DND-41 (cell line): ENCODE data around the gene ATXN1.

ENCODE experiments used
- ATAC-seq: fragments of 200-7000 bp; cut with Tn5 transposase; 3 replicates; pipeline ENCODE4 v1.9.1; 2021; ENCODE audit warnings: low read depth; ENCODE audit not compliant: insufficient read depth
- DNase-seq: peaks from one replicate; pipeline ENCODE4 v3.0.0-alpha.2; 2020
- H2AFZ ChIP-seq: 2 replicates; pipeline ENCODE4 v1.6.0; 2012; ENCODE audit warnings: low read depth, low read length
- H3K27ac ChIP-seq: 2 replicates; pipeline ENCODE4 v1.5.1; 2012; ENCODE audit warnings: low read length, inconsistent platforms
- H3K27me3 ChIP-seq: fragments of 200-600 bp; sonication (generic); 2 replicates; pipeline ENCODE4 v1.6.0; 2012; ENCODE audit warnings: low read length, mild to moderate bottlenecking, inconsistent platforms; ENCODE audit not compliant: insufficient read depth, poor library complexity
- H3K36me3 ChIP-seq: 2 replicates; pipeline ENCODE4 v1.5.1; 2012; ENCODE audit warnings: low read length, inconsistent platforms; ENCODE audit not compliant: insufficient read depth
- H3K4me1 ChIP-seq: 2 replicates; pipeline ENCODE4 v1.5.1; 2012; ENCODE audit warnings: mild to moderate bottlenecking, low read length; ENCODE audit not compliant: insufficient read depth
- H3K4me2 ChIP-seq: 2 replicates; pipeline ENCODE4 v1.6.0; 2012; ENCODE audit warnings: mild to moderate bottlenecking, moderate library complexity, low read length, inconsistent platforms; ENCODE audit not compliant: insufficient read depth
- H3K4me3 ChIP-seq, 2 experiments: fragments of 200-600 bp in 1 of 2; shearing (Covaris generic) in 1 of 2; 2 replicates each; pipeline ENCODE4 v1.5.1; 2012 to 2016; ENCODE audit warnings: inconsistent platforms in 2 of 2, low read length in 2 of 2, mild to moderate bottlenecking in 2 of 2, low read depth in 1 of 2, moderate library complexity in 1 of 2
- H3K79me2 ChIP-seq: 2 replicates; pipeline ENCODE4 v1.6.0; 2012; ENCODE audit warnings: low read length, inconsistent platforms; ENCODE audit not compliant: insufficient read depth
- H3K9ac ChIP-seq: 2 replicates; pipeline ENCODE4 v1.6.0; 2012; ENCODE audit warnings: low read depth, mild to moderate bottlenecking, inconsistent platforms, low read length, moderate library complexity
- H3K9me3 ChIP-seq: 2 replicates; pipeline ENCODE4 v1.5.1; 2012; ENCODE audit warnings: low read length, moderate library complexity, mild to moderate bottlenecking, inconsistent platforms; ENCODE audit not compliant: insufficient read depth, severe bottlenecking
- H4K20me1 ChIP-seq: 2 replicates; pipeline ENCODE4 v1.6.0; 2012; ENCODE audit warnings: low read length; ENCODE audit not compliant: insufficient read depth
- CTCF ChIP-seq: IDR thresholded peaks from 2 replicates; pipeline ENCODE4 v1.5.1; 2012; ENCODE audit warnings: borderline replicate concordance, low read length, moderate library complexity, mild to moderate bottlenecking; ENCODE audit not compliant: poor library complexity, severe bottlenecking; ENCODE audit errors: extremely low read depth
- EZH2 ChIP-seq: IDR thresholded peaks from 3 replicates; pipeline ENCODE4 v1.6.1; 2012; ENCODE audit warnings: borderline replicate concordance, low read depth, mild to moderate bottlenecking, moderate library complexity, low read length, inconsistent platforms; ENCODE audit not compliant: severe bottlenecking

Gene ATXN1

GRCh38 chr6:16279243-16279642 is 482.0 kb downstream of the ATXN1 start:
- Histone ChIP-seq H3K79me2 (no peaks in the 10 kb centered on the region), H3K27me3 (no peaks in the 10 kb centered on the region), H4K20me1 (no peaks in the 10 kb centered on the region), H3K4me2 (no peak overlapping the region), H3K9ac (no peak overlapping the region), H3K27ac (no peak overlapping the region), H3K9me3 (no peaks in the 10 kb centered on the region), H3K4me1 (no peaks in the 10 kb centered on the region), H3K4me3 (no peak overlapping the region), H2AFZ (no peak overlapping the region), H3K36me3 (no peaks in the 10 kb centered on the region)
- no peak for TF ChIP-seq EZH2
- DNase-seq (no peak), ATAC-seq (no peak)

DNA sequence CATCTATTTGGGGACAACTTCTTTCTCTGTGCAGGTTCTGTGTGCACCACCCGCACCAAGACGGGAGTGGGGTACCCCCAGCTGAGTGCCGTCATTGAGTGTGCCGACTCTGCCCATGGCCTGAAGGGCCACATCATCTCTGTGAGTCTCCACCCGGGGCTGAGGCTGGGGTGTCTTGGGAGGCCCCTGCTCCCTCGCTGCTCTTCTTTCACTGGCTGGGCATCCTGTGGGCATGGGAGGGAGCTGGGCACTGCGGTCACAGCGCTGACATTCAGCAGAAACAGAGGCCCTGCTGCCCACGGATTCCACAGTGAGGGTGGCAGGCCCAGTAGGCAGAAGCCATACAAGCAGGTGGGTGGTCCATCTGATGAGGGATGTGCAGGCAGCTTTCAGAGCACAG is 482.5 kb downstream of the ATXN1 start:
- Histone ChIP-seq H3K4me1 (no peaks in the 10 kb centered on the region), H3K79me2 (no peaks in the 10 kb centered on the region), H3K4me2 (no peak overlapping the region), H3K27ac (no peak overlapping the region), H3K9me3 (no peaks in the 10 kb centered on the region), H3K36me3 (no peaks in the 10 kb centered on the region), H3K4me3 (no peak overlapping the region), H2AFZ (no peak overlapping the region), H3K9ac (no peak overlapping the region), H4K20me1 (no peaks in the 10 kb centered on the region), H3K27me3 (no peaks in the 10 kb centered on the region)
- no peak for DNase-seq
- no peak for ATAC-seq
- TF ChIP-seq EZH2 (no peak), CTCF (no peak)

DNA sequence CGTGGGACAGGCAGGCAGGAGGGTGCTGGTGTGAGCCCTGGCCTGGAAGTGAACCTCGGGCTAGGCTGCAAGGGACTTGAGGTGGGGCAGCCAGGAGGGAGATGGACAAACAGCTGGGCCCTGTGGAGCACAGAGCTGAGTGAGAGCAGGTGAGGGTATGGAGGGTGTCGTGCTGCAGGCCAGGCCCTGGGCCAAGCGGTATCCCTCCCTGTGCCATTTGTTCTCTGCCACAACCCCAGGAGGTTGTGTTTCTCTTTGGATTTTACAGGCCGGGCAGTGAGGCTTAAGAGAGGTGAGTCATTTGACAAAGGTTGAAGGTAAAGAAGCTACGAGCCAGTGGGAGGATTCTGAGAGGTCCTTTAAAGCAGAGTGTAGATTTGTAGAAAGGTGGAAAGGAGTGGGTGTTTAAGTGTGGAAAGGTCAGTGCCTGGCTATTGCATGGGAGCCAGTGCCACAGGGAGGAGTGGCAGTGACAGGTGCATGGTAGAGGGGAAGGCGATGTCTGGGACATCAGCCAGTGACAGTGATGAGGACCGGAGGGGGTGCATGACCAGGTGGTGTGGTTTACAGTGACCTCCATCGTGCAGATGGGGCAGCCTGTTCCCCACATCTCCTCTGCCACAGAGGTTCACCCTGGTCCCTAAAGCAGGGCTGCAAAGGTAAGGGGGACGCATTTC is 483.1 kb downstream of the ATXN1 start:
- no peak overlapping the region for H3K27ac ChIP-seq

More for the DNA sequence above, 483.1 kb downstream of the ATXN1 start:
- TF ChIP-seq EZH2 (no peak), CTCF (no peak)
- no peak overlapping the region for H2AFZ ChIP-seq
- H3K9me3 ChIP-seq = no peaks in the 10 kb centered on the region
- no peak overlapping the region for H3K9ac ChIP-seq
- no peak overlapping the region for H3K4me2 ChIP-seq
- H4K20me1 ChIP-seq = no peaks in the 10 kb centered on the region
- H3K36me3 ChIP-seq = no peaks in the 10 kb centered on the region
- no peak for DNase-seq
- no peak overlapping the region for H3K4me3 ChIP-seq
- no peaks in the 10 kb centered on the region for H3K4me1 ChIP-seq
- no peaks in the 10 kb centered on the region for H3K79me2 ChIP-seq
- H3K27me3 ChIP-seq = no peaks in the 10 kb centered on the region
- no peak for ATAC-seq
